ENCODE results near the gene PEX7. TPM values are rescaled to one million over a fixed set of nuclear protein-coding genes. Genes with fewer than 3 reads are reported as not detected.

PEX7 gene
- total and polyA plus RNA-seq, 10 of the 15 experiments (the other 5 are each of a cell fraction or from before 2014, with no cell fraction given) = 0.58 to 12.4 (median 8.8) TPM

- TF ChIP-seq RFX5 (IDR thresholded peaks at IDR 0.05; ENCODE audit: low read depth, low read length) (no peak), SIN3A (IDR thresholded peaks at IDR 0.05; ENCODE audit: low read depth, low read length) (no peak), NFIC (IDR thresholded peaks at IDR 0.05; ENCODE audit: low read depth, low read length) (no peak), USF1 (IDR thresholded peaks at IDR 0.05; ENCODE audit: borderline replicate concordance, extremely low read length, insufficient read depth, low read depth, low read length) (no peak), EP300 (IDR thresholded peaks at IDR 0.05; ENCODE audit: borderline replicate concordance in 1 of 2, control insufficient read depth in 1 of 2, low read depth in 2 of 2, low read length in 2 of 2) (no peak), TBL1XR1 (IDR thresholded peaks at IDR 0.05; ENCODE audit: low read depth, low read length) (no peak), ZNF217 (IDR thresholded peaks at IDR 0.05) (no peak), IKZF1 (conservative IDR thresholded peaks at IDR 0.05) (no peak)
- TF ChIP-seq, protein P1, sequence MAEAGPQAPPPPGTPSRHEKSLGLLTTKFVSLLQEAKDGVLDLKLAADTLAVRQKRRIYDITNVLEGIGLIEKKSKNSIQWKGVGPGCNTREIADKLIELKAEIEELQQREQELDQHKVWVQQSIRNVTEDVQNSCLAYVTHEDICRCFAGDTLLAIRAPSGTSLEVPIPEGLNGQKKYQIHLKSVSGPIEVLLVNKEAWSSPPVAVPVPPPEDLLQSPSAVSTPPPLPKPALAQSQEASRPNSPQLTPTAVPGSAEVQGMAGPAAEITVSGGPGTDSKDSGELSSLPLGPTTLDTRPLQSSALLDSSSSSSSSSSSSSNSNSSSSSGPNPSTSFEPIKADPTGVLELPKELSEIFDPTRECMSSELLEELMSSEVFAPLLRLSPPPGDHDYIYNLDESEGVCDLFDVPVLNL (IDR thresholded peaks at IDR 0.05; ENCODE audit: low read depth, low read length) = no peak
Measured at GRCh38 chr6:136777651-136778050, 44.7 kb upstream of the PEX7 start (continued).

GRCh38 chr6:136779682-136780081 is 42.7 kb upstream of the PEX7 start:
- intact Hi-C loops (cut with micrococcal nuclease; ENCODE audit: unreplicated experiment) (no loop called here), in situ Hi-C loops (cut with MboI) (no loop called here)
- Histone ChIP-seq H3K4me2 (ENCODE audit: control insufficient read depth, insufficient read depth) (peak overlapping the region; percentile 12), H3K79me2 (ENCODE audit: control insufficient read depth, insufficient read depth, low read length) (peaks cover 100% of the 10 kb centered on the region), H2AFZ (ENCODE audit: control insufficient read depth, low read depth, low read length) (no peak overlapping the region), H3K4me1 (ENCODE audit: control insufficient read depth, insufficient read depth, low read length) (peaks cover 20% of the 10 kb centered on the region; the same call in 1 of the 2 replicates), H3K9ac (ENCODE audit: control insufficient read depth, insufficient read depth, low read length) (no peak overlapping the region), H3K27ac (ENCODE audit: control insufficient read depth, insufficient read depth) (0 out of 2 replicates have a peak overlapping the region, but pooled peaks have one; percentile 14), H3K36me3 (ENCODE audit: control insufficient read depth in 2 of 2, insufficient read depth in 2 of 2, low read length in 1 of 2) (peaks cover 2 to 10% of the 10 kb centered on the region in 2 experiments; a peak in 3 of 4 replicates), H3K9me3 (replicated peaks; ENCODE audit: control insufficient read depth, insufficient read depth, low read length) (no peaks in the 10 kb centered on the region), H4K20me1 (ENCODE audit: control insufficient read depth, insufficient read depth) (no peaks in the 10 kb centered on the region), H3K27me3 (replicated peaks in 1 of 2; ENCODE audit: control insufficient read depth in 2 of 2, insufficient read depth in 2 of 2, low read length in 1 of 2) (no peaks in the 10 kb centered on the region), H3K4me3 (no peak overlapping the region; the same call in 1 of the 2 replicates)
- TF ChIP-seq, protein P2, sequence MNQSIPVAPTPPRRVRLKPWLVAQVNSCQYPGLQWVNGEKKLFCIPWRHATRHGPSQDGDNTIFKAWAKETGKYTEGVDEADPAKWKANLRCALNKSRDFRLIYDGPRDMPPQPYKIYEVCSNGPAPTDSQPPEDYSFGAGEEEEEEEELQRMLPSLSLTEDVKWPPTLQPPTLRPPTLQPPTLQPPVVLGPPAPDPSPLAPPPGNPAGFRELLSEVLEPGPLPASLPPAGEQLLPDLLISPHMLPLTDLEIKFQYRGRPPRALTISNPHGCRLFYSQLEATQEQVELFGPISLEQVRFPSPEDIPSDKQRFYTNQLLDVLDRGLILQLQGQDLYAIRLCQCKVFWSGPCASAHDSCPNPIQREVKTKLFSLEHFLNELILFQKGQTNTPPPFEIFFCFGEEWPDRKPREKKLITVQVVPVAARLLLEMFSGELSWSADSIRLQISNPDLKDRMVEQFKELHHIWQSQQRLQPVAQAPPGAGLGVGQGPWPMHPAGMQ (IDR thresholded peaks at IDR 0.05; ENCODE audit: borderline replicate concordance) = no peak
- TF ChIP-seq JUND (IDR thresholded peaks at IDR 0.05; ENCODE audit: low read depth, low read length) = no peak
- no peak for TF ChIP-seq TAF1 (IDR thresholded peaks at IDR 0.05; ENCODE audit: borderline replicate concordance, low read depth, low read length)
- no peak for TF ChIP-seq BHLHE40 (IDR thresholded peaks at IDR 0.05; ENCODE audit: borderline replicate concordance in 1 of 2, low read depth in 2 of 2, low read length in 1 of 2)
- no peak for TF ChIP-seq USF1 (IDR thresholded peaks at IDR 0.05; ENCODE audit: borderline replicate concordance, extremely low read length, insufficient read depth, low read depth, low read length)
- no peak for TF ChIP-seq EZH2 (IDR thresholded peaks at IDR 0.05; ENCODE audit: borderline replicate concordance, control insufficient read depth, low read depth, low read length)
- peak; percentile 49; the same call in 1 of the 2 replicates for TF ChIP-seq POLR2AphosphoS5 (IDR thresholded peaks at IDR 0.05; ENCODE audit: low read length)
- TF ChIP-seq KAT2A (conservative IDR thresholded peaks at IDR 0.05; ENCODE audit: control insufficient read depth, low read depth, low read length) = no peak
- BruUV-seq (replicated peaks) = no TSS peak
- ChIA-PET SMC1A (ENCODE audit: uncharacterized antibody, unreplicated experiment) (no interaction called here), CTCF (no interaction called here), POLR2A (no interaction called here), RAD21 (ENCODE audit: unreplicated experiment) (no interaction called here)
- ATAC-seq = no peak
- DNase-seq (ENCODE audit: low read depth, low spot score) = no peak
- no peak for FAIRE-seq
- 23% methylated on average over 1 of the region's 1 CpG for WGBS (ENCODE audit: insufficient coverage, insufficient replicate concordance, low lambda C conversion rate, missing lambda C conversion rate)
